ENCODE data around the gene THSD4. TPM values are rescaled to one million over a fixed set of nuclear protein-coding genes. Genes with fewer than 3 reads are reported as not detected.

Gene THSD4
- total RNA-seq, 1 donor = 15.6 TPM

DNA sequence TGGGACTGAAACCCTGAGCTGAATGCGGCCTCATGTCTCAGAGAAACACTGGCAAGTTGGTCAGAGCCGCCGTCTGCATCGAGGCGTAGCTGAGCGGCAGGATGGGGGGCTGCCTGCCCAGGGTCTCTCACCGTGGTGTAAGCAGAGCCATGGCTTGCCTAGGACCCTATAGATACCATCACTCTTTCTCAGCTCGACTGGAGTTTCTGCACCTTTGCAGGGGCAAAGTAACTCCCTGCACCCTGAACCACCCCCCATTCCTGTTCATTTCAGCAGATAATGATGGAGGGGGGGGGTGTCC, 666.6 kb downstream of the THSD4 start:
- H3K4me2 ChIP-seq (ENCODE audit: insufficient read depth, low read length) = no peak overlapping the region

DNA sequence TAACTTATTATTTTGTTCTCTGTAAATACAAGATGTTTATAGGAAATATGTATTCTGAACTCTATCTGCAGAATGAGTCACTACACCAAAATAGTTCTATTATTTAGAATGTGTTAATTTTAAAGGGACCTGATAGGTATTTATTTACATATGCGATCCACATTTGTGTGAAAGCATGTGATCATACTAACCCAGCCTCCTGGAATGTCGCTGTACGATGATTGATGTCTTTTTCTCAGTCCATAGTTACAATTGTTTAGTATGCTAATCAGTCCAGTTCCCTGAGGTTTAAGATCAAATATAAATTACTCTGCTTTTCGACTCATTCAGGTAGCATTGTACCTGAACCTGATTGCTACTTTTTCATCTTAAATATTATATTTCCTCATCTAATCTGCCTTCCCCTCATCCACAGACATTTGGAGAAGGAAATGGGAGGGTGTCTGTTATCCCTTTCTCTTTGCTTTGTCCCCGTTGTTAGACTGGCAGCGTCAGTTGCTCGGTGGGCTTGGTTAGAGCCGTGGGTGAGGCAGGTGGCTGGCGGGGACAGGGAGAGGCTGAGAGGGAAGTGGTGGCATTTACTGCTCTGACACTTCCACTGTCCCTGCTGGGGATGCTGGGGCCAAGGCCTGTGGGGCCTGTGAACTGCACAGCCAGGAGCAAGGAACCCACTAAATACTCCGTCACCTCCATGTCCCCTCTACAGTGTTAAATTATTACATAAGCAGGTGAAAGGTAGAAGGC, 667.3 kb downstream of the THSD4 start:
- H3K27ac ChIP-seq (ENCODE audit: low read depth, low read length) = no peak overlapping the region
- no peaks in the 10 kb centered on the region for H4K20me1 ChIP-seq (ENCODE audit: insufficient read depth, low read length)
- peaks cover 19% of the 10 kb centered on the region for H3K4me1 ChIP-seq (ENCODE audit: insufficient read depth, low read length)
- no peak overlapping the region for H3K4me2 ChIP-seq (ENCODE audit: insufficient read depth, low read length)
- no peaks in the 10 kb centered on the region for H3K36me3 ChIP-seq (ENCODE audit: insufficient read depth, low read length)
- no peaks in the 10 kb centered on the region for H3K9me3 ChIP-seq (ENCODE audit: low read depth, low read length)
- TF ChIP-seq, protein P1, sequence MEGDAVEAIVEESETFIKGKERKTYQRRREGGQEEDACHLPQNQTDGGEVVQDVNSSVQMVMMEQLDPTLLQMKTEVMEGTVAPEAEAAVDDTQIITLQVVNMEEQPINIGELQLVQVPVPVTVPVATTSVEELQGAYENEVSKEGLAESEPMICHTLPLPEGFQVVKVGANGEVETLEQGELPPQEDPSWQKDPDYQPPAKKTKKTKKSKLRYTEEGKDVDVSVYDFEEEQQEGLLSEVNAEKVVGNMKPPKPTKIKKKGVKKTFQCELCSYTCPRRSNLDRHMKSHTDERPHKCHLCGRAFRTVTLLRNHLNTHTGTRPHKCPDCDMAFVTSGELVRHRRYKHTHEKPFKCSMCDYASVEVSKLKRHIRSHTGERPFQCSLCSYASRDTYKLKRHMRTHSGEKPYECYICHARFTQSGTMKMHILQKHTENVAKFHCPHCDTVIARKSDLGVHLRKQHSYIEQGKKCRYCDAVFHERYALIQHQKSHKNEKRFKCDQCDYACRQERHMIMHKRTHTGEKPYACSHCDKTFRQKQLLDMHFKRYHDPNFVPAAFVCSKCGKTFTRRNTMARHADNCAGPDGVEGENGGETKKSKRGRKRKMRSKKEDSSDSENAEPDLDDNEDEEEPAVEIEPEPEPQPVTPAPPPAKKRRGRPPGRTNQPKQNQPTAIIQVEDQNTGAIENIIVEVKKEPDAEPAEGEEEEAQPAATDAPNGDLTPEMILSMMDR (IDR thresholded peaks at IDR 0.05; ENCODE audit: extremely low read depth, low read depth, low read length) = no peak
- no peak for DNase-seq (ENCODE audit: insufficient read length, low spot score, missing footprints)
- no peak overlapping the region for H3K4me3 ChIP-seq (ENCODE audit: insufficient read depth, low read length)
- H3K27me3 ChIP-seq (ENCODE audit: insufficient read depth, low read length) = no peaks in the 10 kb centered on the region
- H3K79me2 ChIP-seq (ENCODE audit: insufficient read depth, low read length) = no peaks in the 10 kb centered on the region
- no peak overlapping the region for H2AFZ ChIP-seq (ENCODE audit: low read length)

More for the DNA sequence above, 666.6 kb downstream of the THSD4 start:
- Histone ChIP-seq H3K27me3 (ENCODE audit: insufficient read depth, low read length) (no peaks in the 10 kb centered on the region), H3K36me3 (ENCODE audit: insufficient read depth, low read length) (no peaks in the 10 kb centered on the region), H3K9me3 (ENCODE audit: low read depth, low read length) (no peaks in the 10 kb centered on the region), H3K4me1 (ENCODE audit: insufficient read depth, low read length) (peaks cover 19% of the 10 kb centered on the region), H2AFZ (ENCODE audit: low read length) (no peak overlapping the region), H3K27ac (ENCODE audit: low read depth, low read length) (no peak overlapping the region), H3K79me2 (ENCODE audit: insufficient read depth, low read length) (no peaks in the 10 kb centered on the region), H3K4me3 (ENCODE audit: insufficient read depth, low read length) (no peak overlapping the region), H4K20me1 (ENCODE audit: insufficient read depth, low read length) (no peaks in the 10 kb centered on the region)
- TF ChIP-seq, protein P1 (IDR thresholded peaks at IDR 0.05; ENCODE audit: extremely low read depth, low read depth, low read length) = no peak
- no peak for DNase-seq (ENCODE audit: insufficient read length, low spot score, missing footprints)

DNA sequence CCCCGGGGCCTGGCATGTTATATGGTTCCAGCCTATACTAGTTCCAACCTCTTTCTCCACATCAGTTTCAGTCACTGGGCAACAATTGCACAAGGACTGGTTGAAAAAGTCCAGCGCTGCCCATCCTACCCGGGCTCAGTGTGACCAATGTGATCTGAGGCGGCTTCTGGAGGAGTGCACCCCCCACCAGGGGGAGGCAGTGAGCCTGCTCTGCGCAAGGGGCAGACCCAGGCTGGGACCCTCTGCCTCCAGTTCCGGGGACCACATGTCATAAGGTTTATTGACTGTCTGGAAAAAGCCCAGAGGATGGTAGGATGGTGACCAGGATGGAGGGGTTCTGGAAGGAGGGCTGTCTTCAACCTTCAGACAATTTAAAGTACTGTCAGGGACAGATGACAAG, 669.4 kb downstream of the THSD4 start:
- Histone ChIP-seq H3K36me3 (ENCODE audit: insufficient read depth, low read length) (no peaks in the 10 kb centered on the region), H3K79me2 (ENCODE audit: insufficient read depth, low read length) (no peaks in the 10 kb centered on the region), H3K27ac (ENCODE audit: low read depth, low read length) (no peak overlapping the region), H3K4me1 (ENCODE audit: insufficient read depth, low read length) (peaks cover 19% of the 10 kb centered on the region), H3K4me2 (ENCODE audit: insufficient read depth, low read length) (no peak overlapping the region), H4K20me1 (ENCODE audit: insufficient read depth, low read length) (no peaks in the 10 kb centered on the region), H3K4me3 (ENCODE audit: insufficient read depth, low read length) (no peak overlapping the region), H3K9me3 (ENCODE audit: low read depth, low read length) (no peaks in the 10 kb centered on the region), H2AFZ (ENCODE audit: low read length) (no peak overlapping the region), H3K27me3 (ENCODE audit: insufficient read depth, low read length) (no peaks in the 10 kb centered on the region)
- TF ChIP-seq, protein P1 (IDR thresholded peaks at IDR 0.05; ENCODE audit: extremely low read depth, low read depth, low read length) = peak; percentile 29
- DNase-seq (ENCODE audit: insufficient read length, low spot score, missing footprints) = no peak

GRCh38 chr15:71785996-71786395, 670.7 kb downstream of the THSD4 start:
- no peaks in the 10 kb centered on the region for H3K79me2 ChIP-seq (ENCODE audit: insufficient read depth, low read length)
- no peaks in the 10 kb centered on the region for H4K20me1 ChIP-seq (ENCODE audit: insufficient read depth, low read length)
- TF ChIP-seq, protein P1 (IDR thresholded peaks at IDR 0.05; ENCODE audit: extremely low read depth, low read depth, low read length) = no peak
- H3K4me3 ChIP-seq (ENCODE audit: insufficient read depth, low read length) = no peak overlapping the region
- no peak overlapping the region for H2AFZ ChIP-seq (ENCODE audit: low read length)
- peaks cover 16% of the 10 kb centered on the region for H3K4me1 ChIP-seq (ENCODE audit: insufficient read depth, low read length)
- H3K27ac ChIP-seq (ENCODE audit: low read depth, low read length) = no peak overlapping the region
- DNase-seq (ENCODE audit: insufficient read length, low spot score, missing footprints) = no peak
- H3K9me3 ChIP-seq (ENCODE audit: low read depth, low read length) = no peaks in the 10 kb centered on the region
- no peaks in the 10 kb centered on the region for H3K27me3 ChIP-seq (ENCODE audit: insufficient read depth, low read length)
- no peaks in the 10 kb centered on the region for H3K36me3 ChIP-seq (ENCODE audit: insufficient read depth, low read length)
- no peak overlapping the region for H3K4me2 ChIP-seq (ENCODE audit: insufficient read depth, low read length)
